ENCODE measurements around the gene MAFF.

GRCh38 chr22:38238519-38239071 is 36.8 kb downstream of the MAFF start:
- TF ChIP-seq TRIM28 (IDR thresholded peaks at IDR 0.05) = no peak
- no peak for TF ChIP-seq THAP12 (CRISPR knock-in tag; IDR thresholded peaks at IDR 0.05)
- no peak for TF ChIP-seq SP2 (IDR thresholded peaks at IDR 0.05; ENCODE audit: extremely low read depth, low read depth, low read length, poor library complexity, severe bottlenecking)
- TF ChIP-seq POLR2A (conservative IDR thresholded peaks at IDR 0.05) = no peak
- no peak for TF ChIP-seq NFE2L1 (tag; IDR thresholded peaks at IDR 0.05; ENCODE audit: borderline replicate concordance, low read depth)
- no peak for TF ChIP-seq POLR2AphosphoS5 (IDR thresholded peaks at IDR 0.05; ENCODE audit: control insufficient read depth, insufficient read depth, low read depth, low read length)
- no peak for TF ChIP-seq CEBPB (tag; IDR thresholded peaks at IDR 0.05)
- TF ChIP-seq ELF1 (tag; IDR thresholded peaks at IDR 0.05) = no peak
- no peak for TF ChIP-seq PYGO2 (tag; IDR thresholded peaks at IDR 0.05)
- no peak for TF ChIP-seq ZNF197 (CRISPR knock-in tag; IDR thresholded peaks at IDR 0.05; ENCODE audit: low read depth)
